ENCODE measurements around the gene MAS1. TPM values are rescaled to one million over a fixed set of nuclear protein-coding genes. Genes with fewer than 3 reads are reported as not detected.

Gene MAS1
- polyA plus RNA-seq, 1 donor (not counting 4 experiments of a cell fraction or from before 2014, with no cell fraction given), result not detected

- DNase-seq (ENCODE audit: low read depth, low spot score), result no peak
- H3K36me3 ChIP-seq (ENCODE audit: control insufficient read depth in 2 of 2, extremely low read depth in 1 of 2, insufficient read depth in 2 of 2, low read length in 2 of 2), result no peaks in the 10 kb centered on the region
- dilution Hi-C loops (cut with MboI; ENCODE audit: extremely low pct_ligation_motif_present, low sequenced_read_pairs), result no loop called here
- H3K9me3 ChIP-seq (ENCODE audit: control insufficient read depth, low read depth, low read length), result no peaks in the 10 kb centered on the region
- no peak for FAIRE-seq
- H2AFZ ChIP-seq (ENCODE audit: control insufficient read depth, low read length), result no peak overlapping the region
- no peak overlapping the region for H3K4me2 ChIP-seq (ENCODE audit: control insufficient read depth, extremely low read depth, insufficient read depth, low read depth, low read length)
- H3K9ac ChIP-seq (ENCODE audit: control insufficient read depth, extremely low read depth, insufficient read depth, low read length), result no peak overlapping the region
- TF ChIP-seq CTCF (optimal IDR thresholded peaks at IDR 0.05 in 1 of 3, IDR thresholded peaks at IDR 0.05 in 1 of 3, conservative IDR thresholded peaks at IDR 0.05 in 1 of 3; ENCODE audit: extremely low read depth in 1 of 3, insufficient read depth in 2 of 3, low read length in 3 of 3), result no peak
- no peak for TF ChIP-seq EZH2 (IDR thresholded peaks at IDR 0.05; ENCODE audit: low read length)
- no peak overlapping the region for H3K27ac ChIP-seq (ENCODE audit: control insufficient read depth, insufficient read depth, low read length)
- no peak overlapping the region for H3K4me3 ChIP-seq (ENCODE audit: control insufficient read depth in 2 of 3, extremely low read depth in 1 of 3, insufficient read depth in 2 of 3, low read depth in 1 of 3, low read length in 3 of 3)
- no peaks in the 10 kb centered on the region for H3K4me1 ChIP-seq (ENCODE audit: control insufficient read depth, extremely low read depth, insufficient read depth, low read length)
- no peaks in the 10 kb centered on the region for H3K79me2 ChIP-seq (ENCODE audit: control insufficient read depth, insufficient read depth, low read length)
- H4K20me1 ChIP-seq (ENCODE audit: control insufficient read depth, extremely low read depth, insufficient read depth, low read length), result no peaks in the 10 kb centered on the region
- no peaks in the 10 kb centered on the region for H3K9me1 ChIP-seq (ENCODE audit: control insufficient read depth, extremely low read depth, insufficient read depth, low read length)
- no peaks in the 10 kb centered on the region for H3K27me3 ChIP-seq (ENCODE audit: control insufficient read depth, extremely low read depth, insufficient read depth, low read length)
Measured at GRCh38 chr6:159877256-159877808, 13.5 kb upstream of the MAS1 start.

- no peak overlapping the region for H3K9ac ChIP-seq (ENCODE audit: control insufficient read depth, extremely low read depth, insufficient read depth, low read length)
- no peaks in the 10 kb centered on the region for H3K4me1 ChIP-seq (ENCODE audit: control insufficient read depth, extremely low read depth, insufficient read depth, low read length)
- no peaks in the 10 kb centered on the region for H4K20me1 ChIP-seq (ENCODE audit: control insufficient read depth, extremely low read depth, insufficient read depth, low read length)
- FAIRE-seq, result no peak
- no peaks in the 10 kb centered on the region for H3K9me3 ChIP-seq (ENCODE audit: control insufficient read depth, low read depth, low read length)
- H3K36me3 ChIP-seq (ENCODE audit: control insufficient read depth in 2 of 2, extremely low read depth in 1 of 2, insufficient read depth in 2 of 2, low read length in 2 of 2), result no peaks in the 10 kb centered on the region
- dilution Hi-C loops (cut with MboI; ENCODE audit: extremely low pct_ligation_motif_present, low sequenced_read_pairs), result no loop called here
- H3K4me2 ChIP-seq (ENCODE audit: control insufficient read depth, extremely low read depth, insufficient read depth, low read depth, low read length), result no peak overlapping the region
- TF ChIP-seq CTCF (optimal IDR thresholded peaks at IDR 0.05 in 1 of 3, IDR thresholded peaks at IDR 0.05 in 1 of 3, conservative IDR thresholded peaks at IDR 0.05 in 1 of 3; ENCODE audit: extremely low read depth in 1 of 3, insufficient read depth in 2 of 3, low read length in 3 of 3), result no peak
- TF ChIP-seq EZH2 (IDR thresholded peaks at IDR 0.05; ENCODE audit: low read length), result no peak
- H3K27ac ChIP-seq (ENCODE audit: control insufficient read depth, insufficient read depth, low read length), result no peak overlapping the region
- DNase-seq (ENCODE audit: low read depth, low spot score), result no peak
- no peak overlapping the region for H2AFZ ChIP-seq (ENCODE audit: control insufficient read depth, low read length)
- no peaks in the 10 kb centered on the region for H3K27me3 ChIP-seq (ENCODE audit: control insufficient read depth, extremely low read depth, insufficient read depth, low read length)
- H3K4me3 ChIP-seq (ENCODE audit: control insufficient read depth in 2 of 3, extremely low read depth in 1 of 3, insufficient read depth in 2 of 3, low read depth in 1 of 3, low read length in 3 of 3), result no peak overlapping the region
- no peaks in the 10 kb centered on the region for H3K9me1 ChIP-seq (ENCODE audit: control insufficient read depth, extremely low read depth, insufficient read depth, low read length)
- H3K79me2 ChIP-seq (ENCODE audit: control insufficient read depth, insufficient read depth, low read length), result no peaks in the 10 kb centered on the region
Measured at GRCh38 chr6:159878341-159878740, 12.4 kb upstream of the MAS1 start.
